Coronary artery (tissue), 2 donors: ENCODE results near the gene TGFB2.
A peak's percentile ranks its signal among the peaks of the same experiment; 100 is the strongest.

Experiments used
- DNase-seq: peaks from one replicate; pipeline ENCODE4 v3.0.0-alpha.2; 2017; ENCODE audit warnings: low spot score
- H3K27ac ChIP-seq, 2 donors: fragments of 200-600 bp; sonication (generic); one replicate each; pipeline ENCODE4 v1.5.1; 2016 to 2019
- H3K4me3 ChIP-seq: fragments of 200-600 bp; sonication (generic); 2 replicates; pipeline ENCODE4 v1.5.1; 2016; ENCODE audit warnings: mild to moderate bottlenecking, moderate library complexity
- CTCF ChIP-seq: fragments of 200-600 bp; sonication (generic); IDR thresholded peaks from one replicate; pipeline ENCODE4 v1.5.1; 2019; ENCODE audit warnings: antibody characterized with exemption

Gene TGFB2

GRCh38 chr1:218345673-218346390 lies 696 bp downstream of the TGFB2 start:
- Histone ChIP-seq H3K4me3 (peak overlapping the region; percentile 71), H3K27ac (peak overlapping the region; percentile 81 to 95)
- TF ChIP-seq CTCF, result no peak
- peak; percentile 85 for DNase-seq

GRCh38 chr1:218346391-218347204 lies 1.5 kb downstream of the TGFB2 start:
- Histone ChIP-seq H3K27ac (peak overlapping the region; percentile 81 to 95), H3K4me3 (peak overlapping the region; percentile 71)
- peak; percentile 79 for DNase-seq
- TF ChIP-seq CTCF, result no peak

GRCh38 chr1:218347336-218347722 lies 2.2 kb downstream of the TGFB2 start:
- H3K27ac ChIP-seq, result peak overlapping the region; percentile 81 to 95
- H3K4me3 ChIP-seq, result peak overlapping the region; percentile 71
- DNase-seq, result no peak
- no peak for TF ChIP-seq CTCF

- Histone ChIP-seq H3K27ac (peak overlapping the region; percentile 81 to 95), H3K4me3 (peak overlapping the region; percentile 71)
- DNase-seq, result no peak
- no peak for TF ChIP-seq CTCF
Observed at GRCh38 chr1:218347723-218348627, 2.8 kb downstream of the TGFB2 start.

- H3K27ac ChIP-seq, result peak overlapping the region; percentile 81 to 82
- no peak for DNase-seq
- peak overlapping the region; percentile 71 for H3K4me3 ChIP-seq
- TF ChIP-seq CTCF, result no peak
Observed at GRCh38 chr1:218348628-218349071, 3.5 kb downstream of the TGFB2 start.

GRCh38 chr1:218349348-218350034 lies 4.4 kb downstream of the TGFB2 start:
- Histone ChIP-seq H3K27ac (peak overlapping the region; percentile 81 to 82), H3K4me3 (peak overlapping the region; percentile 71)
- DNase-seq, result no peak
- no peak for TF ChIP-seq CTCF
